Endothelial cell of umbilical vein (primary cell): ENCODE measurements around the gene RAPGEF6. TPM values are rescaled to one million over a fixed set of nuclear protein-coding genes. Genes with fewer than 3 reads are reported as not detected.

Source experiments
- BruUV-seq: library from RNA; stranded (reverse); fragments of 400-500 nt; replicated peaks from 2 replicates; lab custom pipeline; 2021; lab: Mats Ljungman, UMichigan
- CTCF ChIA-PET: fragments of 300-600, 350-600 bp; sonication (Branson Sonifier 250); formaldehyde crosslinking; loops from one replicate; lab custom pipeline; 2021; ENCODE audit warnings: antibody characterized with exemption, inconsistent platforms; lab: Charles Lee
- POLR2A ChIA-PET: fragments of 300-600, 350-600 bp; sonication (Branson Sonifier 250); formaldehyde crosslinking; loops from one replicate; lab custom pipeline; 2021; ENCODE audit warnings: antibody characterized with exemption, inconsistent platforms; lab: Charles Lee
- DNase-seq: peaks from one replicate; pipeline ENCODE4 v3.0.0-alpha.2; 2011; ENCODE audit warnings: low read depth, low spot score
- FAIRE-seq: peaks from 2 replicates; lab custom pipeline; 2011; peaks lifted over from hg19 to GRCh38; lab: Jason Lieb, UNC
- H2AFZ ChIP-seq: 2 replicates; pipeline ENCODE4 v1.6.0; 2012; ENCODE audit warnings: low read depth, low read length, control low read depth, inconsistent platforms
- H3K27ac ChIP-seq: 2 replicates; pipeline ENCODE4 v1.5.1; 2011; ENCODE audit warnings: low read depth, mild to moderate bottlenecking, control low read depth, low read length, moderate library complexity; ENCODE audit not compliant: insufficient read depth
- H3K27me3 ChIP-seq, 2 experiments: 2 replicates each; pipeline versions ENCODE4 v1.6.0 to v1.6.1; 2011; ENCODE audit warnings: low read length in 2 of 2, mixed read lengths in 1 of 2; ENCODE audit not compliant: control insufficient read depth in 2 of 2, insufficient read depth in 2 of 2
- H3K36me3 ChIP-seq, 2 experiments: 2 replicates in 1 of 2; 3 replicates in 1 of 2; pipeline ENCODE4 v1.5.1; 2011; ENCODE audit warnings: low read length in 2 of 2, mild to moderate bottlenecking in 1 of 2, moderate library complexity in 1 of 2; ENCODE audit not compliant: control insufficient read depth in 2 of 2, insufficient read depth in 2 of 2; ENCODE audit errors: extremely low read depth in 1 of 2
- H3K4me1 ChIP-seq: 3 replicates; pipeline ENCODE4 v1.5.1; 2011; ENCODE audit warnings: mild to moderate bottlenecking, low read length; ENCODE audit not compliant: control insufficient read depth, insufficient read depth; ENCODE audit errors: extremely low read depth
- H3K4me2 ChIP-seq: 2 replicates; pipeline ENCODE4 v1.6.1; 2011; ENCODE audit warnings: low read length, control low read depth, mixed read lengths; ENCODE audit not compliant: insufficient read depth
- H3K4me3 ChIP-seq, 3 experiments: fragments of 200-600 bp in 1 of 3; sonication (generic), shearing (Covaris generic) in 1 of 3; replicated peaks in 1 of 3; 2 replicates each; pipeline ENCODE4 v1.5.1; 2011 to 2016; ENCODE audit warnings: control low read depth in 3 of 3, low read length in 3 of 3, mild to moderate bottlenecking in 2 of 3, inconsistent platforms in 1 of 3, low read depth in 1 of 3, moderate library complexity in 1 of 3; ENCODE audit not compliant: insufficient read depth in 1 of 3
- H3K79me2 ChIP-seq: 2 replicates; pipeline ENCODE4 v1.6.0; 2012; ENCODE audit warnings: low read length, inconsistent platforms; ENCODE audit not compliant: control insufficient read depth, insufficient read depth
- H3K9ac ChIP-seq: replicated peaks from 2 replicates; pipeline ENCODE3; 2011; ENCODE audit warnings: low read length, control low read depth; ENCODE audit not compliant: insufficient read depth; ENCODE audit errors: extremely low read depth
- H3K9me1 ChIP-seq: replicated peaks from 3 replicates; pipeline ENCODE4 v1.6.0; 2011; ENCODE audit warnings: mild to moderate bottlenecking, low read length; ENCODE audit not compliant: control insufficient read depth, insufficient read depth; ENCODE audit errors: extremely low read depth
- H3K9me3 ChIP-seq: replicated peaks from 2 replicates; pipeline ENCODE4 v1.5.1; 2012; ENCODE audit warnings: low read length, inconsistent platforms; ENCODE audit not compliant: control insufficient read depth, insufficient read depth
- H4K20me1 ChIP-seq: replicated peaks from 2 replicates; pipeline ENCODE3; 2011; ENCODE audit warnings: mild to moderate bottlenecking, low read length; ENCODE audit not compliant: control insufficient read depth, insufficient read depth; ENCODE audit errors: extremely low read depth
- EZH2 ChIP-seq: IDR thresholded peaks from 2 replicates; pipeline ENCODE4 v1.6.1; 2012; ENCODE audit warnings: borderline replicate concordance, low read depth, mild to moderate bottlenecking, moderate library complexity, low read length, inconsistent platforms; ENCODE audit not compliant: severe bottlenecking
- FOS ChIP-seq: IDR thresholded peaks from 2 replicates; pipeline ENCODE4 v1.6.1; 2011; ENCODE audit warnings: mild to moderate bottlenecking, low read length, moderate library complexity, borderline replicate concordance; ENCODE audit not compliant: insufficient read depth
- GATA2 ChIP-seq: IDR thresholded peaks from 2 replicates; pipeline ENCODE4 v1.7.0; 2011; ENCODE audit warnings: low read depth, mild to moderate bottlenecking, moderate library complexity, mixed read lengths, low read length; ENCODE audit not compliant: insufficient read length, insufficient read depth
- JUN ChIP-seq: IDR thresholded peaks from 2 replicates; pipeline ENCODE4 v1.6.1; 2011; ENCODE audit warnings: borderline replicate concordance, low read depth; ENCODE audit not compliant: insufficient read length, insufficient read depth
- MYC ChIP-seq: IDR thresholded peaks from one replicate; pipeline ENCODE4 v1.6.1; 2011; ENCODE audit warnings: mild to moderate bottlenecking, low read depth, low read length
- POLR2A ChIP-seq: IDR thresholded peaks from 2 replicates; pipeline ENCODE4 v1.6.1; 2012; ENCODE audit warnings: low read depth, mild to moderate bottlenecking, control low read depth, low read length
- POLR2AphosphoS5 ChIP-seq: IDR thresholded peaks from 2 replicates; pipeline ENCODE4 v1.6.1; 2012; ENCODE audit warnings: low read depth, mild to moderate bottlenecking, control low read depth, low read length, moderate library complexity; ENCODE audit not compliant: insufficient read depth
- dilution Hi-C: fragments of 300-500 bp; cut with MboI; formaldehyde crosslinking; loops from one replicate; pipeline ENCODE4 v1.15.0; 2019; ENCODE audit warnings: low sequenced_read_pairs; ENCODE audit not compliant: extremely low pct_ligation_motif_present
- intact Hi-C: fragments of 100-400 bp; cut with micrococcal nuclease; formaldehyde crosslinking; loops from one replicate; pipeline ENCODE4 v1.10.0; 2022
- polyA plus RNA-seq, 4 experiments: library from polyadenylated mRNA; depleted of rRNA in 3 of 4; stranded (reverse) in 3 of 4; unstranded in 1 of 4; fragments of >200 nt; gene quantifications; 2 replicates each; pipeline versions ENCODE4 v1.2.1 to v1.2.3, GENCODE V29; 2011 to 2012; ENCODE audit warnings: missing spikeins in 1 of 4
- total RNA-seq: library from RNA; stranded (reverse); gene quantifications from 2 replicates; pipeline ENCODE4 v1.2.3, GENCODE V29; 2021
- TF ChIP-seq, protein P1 (sequence below), 2 donors: IDR thresholded peaks; 1 replicate in 1 of 2; 2 replicates in 1 of 2; pipeline ENCODE4 v1.5.1; 2011; ENCODE audit warnings: low read length in 2 of 2, mild to moderate bottlenecking in 2 of 2, moderate library complexity in 2 of 2, control low read depth in 1 of 2, inconsistent platforms in 1 of 2, low read depth in 1 of 2; ENCODE audit not compliant: insufficient read depth in 1 of 2; ENCODE audit errors: extremely low read depth in 1 of 2
- TF ChIP-seq, protein P2 (sequence below): IDR thresholded peaks from 2 replicates; pipeline ENCODE4 v1.6.1; 2011; ENCODE audit not compliant: insufficient read depth, insufficient read length

RAPGEF6 gene
- total and polyA plus RNA-seq, 2 donors (not counting 3 experiments of a cell fraction or from before 2014, with no cell fraction given) = 3.5 to 17.5 TPM

DNA sequence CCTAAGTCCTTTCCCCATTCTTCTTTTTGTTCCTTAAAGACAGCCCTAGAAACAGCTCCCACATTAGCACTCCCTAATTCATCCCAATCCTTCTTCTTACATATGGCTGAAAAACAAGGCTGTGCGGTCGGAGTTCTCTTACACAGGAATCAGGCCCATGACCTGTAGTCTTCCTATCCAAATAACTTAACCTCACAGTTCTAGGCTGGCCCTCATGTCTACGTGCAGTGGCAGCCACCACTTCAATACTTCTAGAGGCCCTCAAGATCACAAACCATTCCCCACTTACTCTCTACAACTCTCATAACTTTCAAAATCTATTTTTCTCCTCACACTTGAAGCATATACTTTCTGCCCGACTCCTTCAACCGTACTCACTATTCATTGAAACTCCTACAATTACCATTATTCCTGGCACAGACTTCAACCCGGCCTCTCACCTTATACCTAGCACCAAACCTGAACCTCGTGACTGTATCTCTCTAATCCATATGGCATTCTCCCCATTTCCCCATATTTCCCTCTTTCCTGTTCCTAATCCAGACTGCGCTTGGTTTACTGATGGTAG lies 59.3 kb downstream of the RAPGEF6 start:
- no peak overlapping the region for H3K27ac ChIP-seq
- intact Hi-C loops (no loop called here), dilution Hi-C loops (loop anchor here (25.0 kb wide), 1 partner anchor 437 kb away; the partner anchor contains the start of gene ACSL6)
- H2AFZ ChIP-seq = no peak overlapping the region
- no peak overlapping the region for H3K9ac ChIP-seq
- H3K9me3 ChIP-seq = no peaks in the 10 kb centered on the region
- no peaks in the 10 kb centered on the region for H3K27me3 ChIP-seq
- POLR2A ChIA-PET = no interaction called here
- H3K79me2 ChIP-seq = peaks cover 1% of the 10 kb centered on the region
- FAIRE-seq = no peak
- H3K9me1 ChIP-seq = no peaks in the 10 kb centered on the region
- no TSS peak for BruUV-seq
- CTCF ChIA-PET = no interaction called here
- H3K36me3 ChIP-seq = no peaks in the 10 kb centered on the region
- H4K20me1 ChIP-seq = no peaks in the 10 kb centered on the region
- H3K4me1 ChIP-seq = no peaks in the 10 kb centered on the region
- TF ChIP-seq, protein P1, sequence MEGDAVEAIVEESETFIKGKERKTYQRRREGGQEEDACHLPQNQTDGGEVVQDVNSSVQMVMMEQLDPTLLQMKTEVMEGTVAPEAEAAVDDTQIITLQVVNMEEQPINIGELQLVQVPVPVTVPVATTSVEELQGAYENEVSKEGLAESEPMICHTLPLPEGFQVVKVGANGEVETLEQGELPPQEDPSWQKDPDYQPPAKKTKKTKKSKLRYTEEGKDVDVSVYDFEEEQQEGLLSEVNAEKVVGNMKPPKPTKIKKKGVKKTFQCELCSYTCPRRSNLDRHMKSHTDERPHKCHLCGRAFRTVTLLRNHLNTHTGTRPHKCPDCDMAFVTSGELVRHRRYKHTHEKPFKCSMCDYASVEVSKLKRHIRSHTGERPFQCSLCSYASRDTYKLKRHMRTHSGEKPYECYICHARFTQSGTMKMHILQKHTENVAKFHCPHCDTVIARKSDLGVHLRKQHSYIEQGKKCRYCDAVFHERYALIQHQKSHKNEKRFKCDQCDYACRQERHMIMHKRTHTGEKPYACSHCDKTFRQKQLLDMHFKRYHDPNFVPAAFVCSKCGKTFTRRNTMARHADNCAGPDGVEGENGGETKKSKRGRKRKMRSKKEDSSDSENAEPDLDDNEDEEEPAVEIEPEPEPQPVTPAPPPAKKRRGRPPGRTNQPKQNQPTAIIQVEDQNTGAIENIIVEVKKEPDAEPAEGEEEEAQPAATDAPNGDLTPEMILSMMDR (IDR thresholded peaks at IDR 0.05; ENCODE audit: extremely low read depth in 1 of 2, insufficient read depth in 1 of 2, low read depth in 1 of 2, low read length in 2 of 2) = no peak
- no peak for TF ChIP-seq POLR2AphosphoS5
- no peak overlapping the region for H3K4me3 ChIP-seq
- DNase-seq = no peak
- no peak overlapping the region for H3K4me2 ChIP-seq

DNA sequence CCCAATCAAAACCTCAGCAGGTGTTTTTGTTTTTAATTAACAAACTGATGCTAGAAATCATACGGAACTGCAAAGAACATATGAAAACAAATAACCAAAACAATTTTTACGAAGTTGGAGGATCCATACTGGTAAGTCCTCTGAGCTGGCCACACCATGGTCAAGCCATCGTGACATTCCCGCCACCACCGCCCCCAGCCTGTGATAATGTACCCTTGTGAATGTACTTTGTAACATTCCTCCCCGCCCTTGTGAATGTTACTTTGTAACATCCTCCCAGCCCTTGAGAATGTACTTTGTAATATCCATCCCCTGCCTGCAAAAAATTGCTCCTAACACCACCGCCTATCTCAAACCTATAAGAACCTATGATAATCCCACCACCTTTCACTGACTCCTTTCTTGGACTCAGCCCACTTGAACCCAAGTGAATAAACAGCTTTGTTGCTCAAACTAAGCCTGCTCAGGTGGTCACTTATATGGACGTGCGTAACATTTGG lies 63.3 kb downstream of the RAPGEF6 start:
- Histone ChIP-seq H3K27ac (no peak overlapping the region), H3K9me3 (no peaks in the 10 kb centered on the region), H4K20me1 (no peaks in the 10 kb centered on the region), H2AFZ (no peak overlapping the region), H3K4me1 (no peaks in the 10 kb centered on the region), H3K27me3 (no peaks in the 10 kb centered on the region), H3K4me3 (no peak overlapping the region), H3K9ac (no peak overlapping the region), H3K79me2 (no peaks in the 10 kb centered on the region), H3K4me2 (no peak overlapping the region), H3K9me1 (no peaks in the 10 kb centered on the region), H3K36me3 (no peaks in the 10 kb centered on the region)
- BruUV-seq = no TSS peak
- DNase-seq (no peak), FAIRE-seq (no peak)
- ChIA-PET CTCF (interaction anchor here (0.7 to 2.8 kb wide), 2 partner anchors 18 to 31 kb away, joined by 3 to 11 read pairs; no protein-coding TSS in a partner anchor), POLR2A (no interaction called here)
- dilution Hi-C loops = no loop called here
- TF ChIP-seq POLR2A (no peak), GATA2 (no peak), FOS (no peak), EZH2 (no peak), POLR2AphosphoS5 (no peak), JUN (no peak), MYC (no peak)
- TF ChIP-seq, protein P2, sequence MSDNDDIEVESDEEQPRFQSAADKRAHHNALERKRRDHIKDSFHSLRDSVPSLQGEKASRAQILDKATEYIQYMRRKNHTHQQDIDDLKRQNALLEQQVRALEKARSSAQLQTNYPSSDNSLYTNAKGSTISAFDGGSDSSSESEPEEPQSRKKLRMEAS = no peak
- TF ChIP-seq, protein P1 (IDR thresholded peaks at IDR 0.05; ENCODE audit: extremely low read depth in 1 of 2, insufficient read depth in 1 of 2, low read depth in 1 of 2, low read length in 2 of 2) = no peak
- intact Hi-C loops = no loop called here
